ENCODE measurements around the gene PTPRK.

- TF ChIP-seq CTCF (conservative IDR thresholded peaks at IDR 0.05), result no peak
- no peak for TF ChIP-seq ZFX (IDR thresholded peaks at IDR 0.05)
Observed at GRCh38 chr6:128225612-128226011, 294.8 kb downstream of the PTPRK start.
